ENCODE measurements around the gene PPFIA1. TPM values are rescaled to one million over a fixed set of nuclear protein-coding genes. Genes with fewer than 3 reads are reported as not detected.
A peak's percentile ranks its signal among the peaks of the same experiment; 100 is the strongest.

The PPFIA1 gene
- 10 to 100 TPM; 41.0 to 63.0 (median 49.5) TPM for polyA plus RNA-seq (ENCODE audit: insufficient read length in 4 of 4)

GRCh38 chr11:70270104-70270876 lies at the start of gene PPFIA1:
PPFIA1 (plus strand) TSS chr11:70270690; CDS start chr11:70272173, 1,483 bp downstream.
- DNase-seq (ENCODE audit: low read depth in 4 of 4, low spot score in 2 of 4), result peak; percentile 77 to 94 (median 92)

DNA sequence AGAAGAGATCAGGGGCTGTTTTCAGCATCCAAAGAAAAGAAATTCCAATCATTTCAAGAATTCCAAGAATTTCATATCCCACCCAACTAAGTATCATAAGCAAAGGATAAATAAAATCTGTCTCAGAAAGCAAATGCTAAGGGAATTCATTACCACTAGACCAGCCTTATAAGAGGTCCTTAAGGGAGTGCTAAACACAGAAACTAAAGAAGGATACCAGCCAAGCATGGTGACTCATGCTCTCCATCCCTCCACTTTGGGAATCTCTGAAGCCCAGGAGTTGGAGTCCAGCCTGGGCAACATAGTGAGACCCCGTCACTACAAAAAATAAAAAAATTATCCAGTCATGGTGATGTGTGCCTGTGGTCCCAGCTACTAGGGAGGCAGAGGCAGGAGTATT lies 49.6 kb upstream of the PPFIA1 start:
- no peak for DNase-seq (ENCODE audit: low read depth in 4 of 4, low spot score in 2 of 4)

DNA sequence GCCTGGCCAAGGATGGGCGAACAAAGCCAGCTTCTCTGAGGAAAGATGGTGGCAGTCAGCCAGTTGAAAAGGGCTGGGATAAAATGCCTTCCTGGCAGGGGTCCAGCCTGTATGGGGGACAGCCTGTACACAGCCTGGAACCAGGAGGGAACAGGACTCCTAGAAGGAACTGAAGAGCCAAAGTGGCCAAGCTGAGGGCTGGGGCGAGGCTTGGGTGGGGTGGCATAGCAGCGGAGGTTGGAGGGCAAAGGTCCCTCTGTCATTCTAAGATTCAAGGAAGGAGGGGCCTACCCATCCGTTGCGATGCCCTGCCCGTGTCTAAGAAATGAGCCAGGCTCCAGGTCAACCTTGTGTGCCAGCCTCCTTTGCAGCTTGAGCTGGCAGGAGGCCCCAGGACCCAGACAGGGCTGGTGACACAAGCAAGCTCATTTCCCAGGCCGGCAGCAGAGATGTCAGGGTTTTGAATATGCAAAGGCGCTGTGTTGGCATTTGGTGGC lies 44.8 kb upstream of the PPFIA1 start:
- DNase-seq (ENCODE audit: low read depth in 4 of 4, low spot score in 2 of 4), result no peak

DNA sequence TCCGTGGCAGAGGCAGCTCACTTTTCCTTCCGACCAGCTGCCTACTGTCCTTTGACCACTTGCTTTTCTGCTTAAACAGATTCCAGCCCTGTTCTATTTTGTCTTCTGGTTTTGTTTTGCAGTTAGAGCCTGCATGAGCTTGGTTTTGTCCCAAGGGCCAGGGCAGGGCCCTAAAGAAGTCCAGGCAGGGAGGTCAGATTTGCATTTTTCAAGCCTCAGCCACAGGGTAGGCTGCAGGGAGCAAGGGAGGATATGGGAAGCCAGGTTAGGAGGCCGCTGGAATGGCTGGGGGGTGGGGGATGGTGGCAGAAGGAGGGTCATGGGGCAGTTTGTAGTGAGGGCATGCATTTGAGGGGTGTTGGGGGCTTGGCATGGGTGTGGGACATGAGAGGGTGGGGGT lies 44.3 kb upstream of the PPFIA1 start:
- no peak for DNase-seq (ENCODE audit: low read depth in 4 of 4, low spot score in 2 of 4)

GRCh38 chr11:70226967-70227366 lies 43.5 kb upstream of the PPFIA1 start:
- no peak for DNase-seq (ENCODE audit: low read depth in 4 of 4, low spot score in 2 of 4)

DNA sequence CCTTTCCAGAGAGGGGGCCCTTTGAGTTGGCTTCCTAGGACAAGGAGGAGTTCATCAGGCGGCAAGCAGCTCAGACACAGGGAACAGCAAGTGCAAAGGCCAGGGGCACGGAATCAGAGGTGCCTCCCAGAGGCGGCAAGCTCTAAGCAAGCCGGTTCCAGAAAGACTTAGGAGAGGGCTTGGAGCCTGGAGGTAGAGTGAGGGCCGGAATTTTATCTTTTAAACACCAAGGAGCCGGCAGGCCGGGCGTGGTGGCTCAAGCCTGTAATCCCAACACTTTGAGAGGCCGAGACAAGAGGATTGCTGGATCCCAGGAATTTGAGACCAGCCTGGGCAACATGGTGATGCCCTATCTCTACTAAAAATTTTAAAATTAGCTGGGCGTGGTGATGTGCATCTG lies 40.8 kb upstream of the PPFIA1 start:
- DNase-seq (ENCODE audit: low read depth in 4 of 4, low spot score in 2 of 4), result no peak

DNA sequence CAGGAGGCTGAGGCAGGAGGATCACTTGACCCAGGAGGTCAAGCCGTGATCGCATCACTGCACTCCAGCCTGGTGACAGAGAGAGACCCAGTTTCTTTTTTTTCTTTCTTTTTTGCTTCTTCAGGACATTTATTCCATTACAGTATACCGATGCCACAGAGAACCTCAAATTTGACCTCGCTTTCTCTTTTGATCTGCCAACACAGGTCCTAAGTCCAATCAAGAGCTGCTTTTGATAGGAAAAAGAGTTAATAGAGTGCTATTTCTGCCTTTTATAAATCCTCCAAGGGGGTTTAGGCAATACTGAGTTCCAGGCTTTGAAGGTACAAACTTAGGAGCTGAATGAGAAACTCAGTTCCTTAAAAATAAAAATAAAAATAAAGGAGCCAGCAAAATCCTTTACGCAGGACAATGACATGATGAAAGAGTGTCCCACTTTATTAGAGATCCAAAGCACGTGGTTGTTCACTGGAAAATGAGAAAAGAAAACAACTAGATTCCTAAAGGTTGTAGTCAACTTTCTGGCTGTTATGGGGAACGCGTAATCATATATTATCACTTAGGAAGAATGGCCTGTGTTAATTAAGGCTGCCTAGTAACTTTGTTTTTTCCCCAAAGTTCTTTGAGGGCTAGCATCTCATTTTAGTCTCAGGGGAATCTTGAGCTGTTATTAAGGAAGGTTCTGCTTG lies 40.2 kb upstream of the PPFIA1 start:
- DNase-seq (ENCODE audit: low read depth in 4 of 4, low spot score in 2 of 4), result no peak

- DNase-seq (ENCODE audit: low read depth in 4 of 4, low spot score in 2 of 4), result no peak
These were observed 39.4 kb upstream of the PPFIA1 start for GRCh38 chr11:70230840-70231710.

DNA sequence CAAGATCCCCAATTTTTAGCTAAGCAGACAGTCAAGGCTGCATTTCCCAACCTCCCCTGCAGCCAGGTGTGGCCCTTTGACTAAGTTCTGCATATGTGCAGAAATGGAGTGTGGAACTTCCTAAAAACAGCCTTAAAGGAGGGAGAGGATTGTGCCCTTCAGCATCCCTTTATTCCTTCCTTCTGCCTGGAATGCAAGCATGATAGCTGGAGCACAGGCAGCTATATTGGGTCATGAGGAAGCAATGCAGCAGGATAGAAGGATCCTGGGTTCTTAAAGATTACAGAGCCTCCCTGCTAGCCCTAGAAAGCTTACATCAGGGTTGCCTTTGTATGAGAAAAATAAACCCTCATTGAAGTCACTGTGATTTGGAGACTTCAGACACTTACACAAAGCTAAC lies 37.5 kb upstream of the PPFIA1 start:
- DNase-seq (ENCODE audit: low read depth in 4 of 4, low spot score in 2 of 4), result no peak

- no peak for DNase-seq (ENCODE audit: low read depth in 4 of 4, low spot score in 2 of 4)
These were observed 37.0 kb upstream of the PPFIA1 start for GRCh38 chr11:70233511-70233934.

DNA sequence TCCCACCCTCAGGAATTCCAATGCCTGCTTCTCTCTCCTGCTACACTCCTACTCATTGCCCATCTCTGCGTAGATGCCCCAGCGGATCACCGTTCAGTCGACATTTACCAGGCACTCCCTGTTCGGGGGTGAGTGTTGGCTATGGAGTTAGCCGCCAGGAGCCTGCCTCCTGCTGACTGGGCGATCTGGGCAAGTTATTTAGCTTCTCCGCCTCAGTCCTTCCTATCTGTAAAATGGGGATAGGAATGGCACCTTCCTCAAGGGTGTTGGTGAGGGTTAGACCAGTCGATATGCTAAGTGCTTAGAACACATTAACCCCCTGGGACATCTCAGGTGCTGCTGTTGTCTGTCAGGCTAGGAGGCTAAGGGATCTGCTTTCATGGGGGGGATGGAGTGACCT lies 36.5 kb upstream of the PPFIA1 start:
- no peak for DNase-seq (ENCODE audit: low read depth in 4 of 4, low spot score in 2 of 4)

- no peak for DNase-seq (ENCODE audit: low read depth in 4 of 4, low spot score in 2 of 4)
These were observed 30.2 kb upstream of the PPFIA1 start for GRCh38 chr11:70240337-70240736.

DNA sequence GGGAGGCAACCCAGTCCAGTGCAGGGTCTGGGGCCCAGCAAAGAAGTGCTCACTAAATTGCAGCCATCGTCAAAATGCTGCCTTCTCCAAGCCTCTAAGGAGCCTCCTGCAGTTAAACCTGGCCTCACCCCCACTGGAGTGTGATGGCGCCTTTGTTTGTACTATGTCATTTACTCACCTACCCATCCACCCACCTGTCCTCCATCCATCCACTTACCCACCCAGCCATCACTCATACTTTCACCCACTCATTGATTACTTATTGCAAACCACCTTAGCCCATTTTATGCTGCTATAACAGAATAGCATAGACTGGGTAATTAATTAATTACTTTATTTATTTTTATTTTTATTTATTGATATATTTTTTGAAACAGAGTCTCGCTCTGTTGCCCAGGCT lies 28.8 kb upstream of the PPFIA1 start:
- no peak for DNase-seq (ENCODE audit: low read depth in 4 of 4, low spot score in 2 of 4)

DNA sequence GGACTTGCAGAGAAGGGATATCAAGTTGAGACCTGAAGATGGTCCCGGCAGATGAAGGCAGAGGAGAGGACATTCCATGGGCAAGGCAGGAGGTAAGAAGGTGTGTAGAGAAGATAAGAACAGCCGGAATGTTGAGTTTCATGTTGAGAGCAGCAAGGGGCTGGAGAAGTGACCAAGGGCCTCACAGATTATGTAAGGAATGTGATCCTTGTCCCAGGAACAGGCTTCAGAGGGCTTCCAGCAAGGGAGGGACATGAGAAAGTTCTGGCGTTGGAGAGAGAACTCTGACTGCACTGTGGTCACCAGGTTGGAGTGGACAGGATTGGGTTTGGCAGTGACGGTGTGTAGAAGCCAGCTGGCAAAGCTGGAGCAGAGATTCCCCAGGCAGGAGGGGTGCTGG lies 27.6 kb upstream of the PPFIA1 start:
- DNase-seq (ENCODE audit: low read depth in 4 of 4, low spot score in 2 of 4), result no peak

GRCh38 chr11:70243912-70244652 lies 26.4 kb upstream of the PPFIA1 start:
- no peak for DNase-seq (ENCODE audit: low read depth in 4 of 4, low spot score in 2 of 4)

- no peak for DNase-seq (ENCODE audit: low read depth in 4 of 4, low spot score in 2 of 4)
These were observed 25.8 kb upstream of the PPFIA1 start for GRCh38 chr11:70244698-70245097.

DNA sequence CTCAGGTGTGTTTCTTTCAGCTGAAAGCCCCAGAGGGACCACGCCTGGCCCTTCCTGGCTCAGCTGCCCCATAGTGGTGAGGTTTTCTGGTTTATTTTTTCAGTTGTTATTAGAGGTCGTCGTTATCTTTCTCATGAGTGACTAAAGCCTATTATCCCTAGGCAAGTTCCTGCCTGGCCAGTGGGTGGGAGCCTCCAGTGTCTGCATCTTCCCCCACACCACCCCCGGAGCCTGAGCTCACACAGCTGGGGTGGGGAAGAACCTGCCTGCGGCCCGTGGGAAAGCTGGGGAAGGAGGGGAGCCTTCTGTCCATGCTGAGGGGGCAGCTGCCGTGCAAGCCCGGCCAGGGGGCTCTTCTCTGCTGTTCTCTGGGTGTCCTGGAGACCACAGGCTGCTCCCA lies 24.3 kb upstream of the PPFIA1 start:
- DNase-seq (ENCODE audit: low read depth in 4 of 4, low spot score in 2 of 4), result no peak

DNA sequence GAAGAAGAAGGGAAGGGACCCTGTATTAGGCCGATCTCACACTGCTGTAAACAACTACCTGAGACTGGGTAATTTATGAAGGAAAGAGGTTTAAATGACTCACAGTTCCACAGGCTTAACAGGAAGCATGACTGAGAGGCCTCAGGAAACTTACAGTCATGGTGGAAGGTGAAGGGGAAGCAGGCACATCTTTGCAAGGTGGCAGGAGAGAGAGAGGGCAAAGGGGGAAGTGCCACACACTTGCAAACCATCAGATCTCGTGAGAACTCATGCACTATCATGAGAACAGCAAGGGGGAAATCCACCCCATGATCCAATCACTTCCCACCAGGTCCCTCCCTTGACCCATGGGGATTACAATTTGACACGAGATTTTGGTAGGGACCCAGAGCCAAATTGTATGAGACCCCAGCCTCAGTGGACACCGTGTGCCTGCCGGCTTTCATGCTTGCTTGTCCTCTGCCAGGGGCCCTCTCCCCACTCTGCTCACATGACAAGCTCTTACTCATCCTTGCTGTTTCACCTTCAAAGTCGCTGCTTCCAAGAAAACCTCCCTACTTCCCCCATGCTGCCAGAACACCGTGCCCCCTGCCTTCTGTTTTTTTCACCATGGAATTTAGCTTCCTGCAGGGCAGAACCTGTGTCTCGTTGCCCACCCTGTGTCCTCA lies 23.3 kb upstream of the PPFIA1 start:
- DNase-seq (ENCODE audit: low read depth in 4 of 4, low spot score in 2 of 4), result no peak

DNA sequence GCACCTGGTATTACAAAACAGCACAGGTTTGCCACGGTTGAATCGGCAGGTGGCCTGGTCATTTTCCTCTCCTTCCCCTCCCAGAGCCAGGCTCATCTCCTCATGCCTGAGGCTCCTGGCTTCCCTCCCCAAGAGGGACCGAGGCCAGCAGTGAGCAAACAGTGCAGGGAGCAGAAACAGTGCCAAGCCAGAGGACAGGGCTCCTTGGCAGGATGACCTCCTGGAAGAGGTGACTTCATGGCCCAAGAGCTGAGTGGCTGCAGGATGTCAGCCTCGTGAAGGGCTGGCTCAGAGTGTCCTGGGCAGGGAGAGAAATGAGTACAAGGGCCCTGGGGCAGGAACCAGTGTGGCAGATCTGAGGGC lies 22.8 kb upstream of the PPFIA1 start:
- no peak for DNase-seq (ENCODE audit: low read depth in 4 of 4, low spot score in 2 of 4)
